Neural progenitor cell (in vitro differentiated cells): ENCODE results near the gene SKAP2. TPM values are rescaled to one million over a fixed set of nuclear protein-coding genes. Genes with fewer than 3 reads are reported as not detected.

Experiments
- DNase-seq: peaks from one replicate; pipeline ENCODE4 v3.0.0-alpha.2; 2016; ENCODE audit warnings: low spot score
- H2AFZ ChIP-seq: fragments of 200-600 bp; sonication (generic); replicated peaks from 2 replicates; pipeline ENCODE4 v1.6.1; 2016; ENCODE audit warnings: antibody characterized with exemption
- H3F3A ChIP-seq: fragments of 200-600 bp; sonication (generic); 2 replicates; pipeline ENCODE4 v1.6.1; 2016; ENCODE audit warnings: antibody characterized with exemption, low read depth
- H3K27ac ChIP-seq: fragments of 200-600 bp; sonication (generic); 2 replicates; pipeline ENCODE4 v1.5.1; 2016; ENCODE audit warnings: mild to moderate bottlenecking
- H3K27me3 ChIP-seq: fragments of 200-600 bp; sonication (generic); 2 replicates; pipeline ENCODE4 v1.6.1; 2016; ENCODE audit warnings: mild to moderate bottlenecking, moderate library complexity
- H3K36me3 ChIP-seq: fragments of 200-600 bp; sonication (generic); 2 replicates; pipeline ENCODE4 v1.5.1; 2016
- H3K4me1 ChIP-seq: fragments of 200-600 bp; sonication (generic); 2 replicates; pipeline ENCODE4 v1.6.1; 2016; ENCODE audit warnings: mixed run types
- H3K4me2 ChIP-seq: fragments of 200-600 bp; sonication (generic); 2 replicates; pipeline ENCODE4 v1.6.1; 2016
- H3K4me3 ChIP-seq: fragments of 200-600 bp; sonication (generic); 2 replicates; pipeline ENCODE4 v1.5.1; 2016
- H3K79me2 ChIP-seq: fragments of 200-600 bp; sonication (generic); 2 replicates; pipeline ENCODE4 v1.6.1; 2016; ENCODE audit warnings: low read depth
- H3K9ac ChIP-seq: fragments of 200-600 bp; sonication (generic); 2 replicates; pipeline ENCODE4 v1.6.1; 2016
- H3K9me3 ChIP-seq: fragments of 200-600 bp; sonication (generic); 2 replicates; pipeline ENCODE4 v1.5.1; 2016; ENCODE audit warnings: low read depth
- H4K20me1 ChIP-seq: fragments of 200-600 bp; sonication (generic); 2 replicates; pipeline ENCODE4 v1.6.1; 2016; ENCODE audit warnings: low read depth
- H3K27ac Mint-ChIP-seq: 3 replicates; pipeline ENCODE4 v1.8.0; 2021; ENCODE audit warnings: mixed read lengths
- H3K27me3 Mint-ChIP-seq: 2 replicates; pipeline ENCODE4 v1.8.0; 2022; ENCODE audit warnings: low read depth, mild to moderate bottlenecking, inconsistent platforms, moderate library complexity, mixed read lengths; ENCODE audit not compliant: insufficient read depth
- H3K36me3 Mint-ChIP-seq: 3 replicates; pipeline ENCODE4 v1.8.0; 2021; ENCODE audit warnings: mixed read lengths
- H3K4me1 Mint-ChIP-seq: 3 replicates; pipeline ENCODE4 v1.8.0; 2021; ENCODE audit warnings: mixed read lengths
- H3K4me3 Mint-ChIP-seq: 3 replicates; pipeline ENCODE4 v1.8.0; 2021; ENCODE audit warnings: mild to moderate bottlenecking, moderate library complexity, mixed read lengths
- H3K9me3 Mint-ChIP-seq: 3 replicates; pipeline ENCODE4 v1.8.0; 2020; ENCODE audit warnings: mixed read lengths
- CTCF ChIP-seq: fragments of 200-600 bp; sonication (generic); IDR thresholded peaks from 2 replicates; pipeline ENCODE4 v1.5.1; 2017; ENCODE audit warnings: antibody characterized with exemption, mild to moderate bottlenecking
- EZH2 ChIP-seq: fragments of 200-600 bp; sonication (generic); IDR thresholded peaks from 2 replicates; pipeline ENCODE4 v1.6.1; 2017; ENCODE audit warnings: antibody characterized with exemption, mild to moderate bottlenecking, moderate library complexity
- EZH2phosphoT487 ChIP-seq: fragments of 200-600 bp; sonication (generic); IDR thresholded peaks from 2 replicates; pipeline ENCODE4 v1.6.1; 2017; ENCODE audit warnings: antibody characterized with exemption
- total RNA-seq: library from RNA; depleted of rRNA; stranded (reverse); fragments of >200 nt; gene quantifications from 2 replicates; pipeline ENCODE4 v1.2.3, GENCODE V29; 2015; ENCODE audit warnings: low replicate concordance

The SKAP2 gene
- total RNA-seq, 1 donor from 2014 or later = 6.3 TPM

DNA sequence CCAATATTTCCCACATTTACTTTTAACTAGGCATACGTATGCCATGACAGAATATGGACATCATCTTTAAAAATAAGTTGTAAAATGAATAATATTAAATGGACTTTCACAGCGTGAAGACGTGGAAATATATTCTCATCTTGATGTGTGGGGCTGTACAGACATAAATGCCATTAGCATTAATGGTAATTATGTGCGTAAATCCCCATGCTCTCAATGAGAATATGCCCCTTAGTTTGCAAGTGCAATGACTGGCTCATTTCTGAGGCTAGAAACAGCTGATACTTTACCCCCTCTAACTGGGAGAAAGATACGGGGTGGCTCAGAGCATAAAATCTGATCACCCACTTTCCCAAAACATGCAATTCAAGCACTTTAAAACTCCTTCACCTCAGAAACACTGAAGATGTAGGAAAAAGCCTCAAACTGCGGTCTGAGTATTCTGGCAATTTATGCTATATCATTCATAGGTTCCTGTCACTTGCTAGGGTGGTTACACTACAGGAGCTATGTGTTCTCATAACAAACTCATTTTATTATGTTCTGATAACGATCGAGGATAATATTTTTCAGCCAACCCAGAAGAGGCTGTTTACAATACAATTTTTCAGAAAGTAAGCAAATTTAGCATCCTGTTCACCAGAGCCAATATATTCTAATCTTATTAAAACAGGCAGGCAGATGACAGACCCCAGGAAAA is 211.8 kb downstream of the SKAP2 start:
- Histone ChIP-seq H3K4me3 (no peak overlapping the region), H3K4me1 (peaks cover 26% of the 10 kb centered on the region), H3K79me2 (no peaks in the 10 kb centered on the region), H3K27ac (no peak overlapping the region), H3K9ac (no peak overlapping the region), H3K27me3 (no peaks in the 10 kb centered on the region), H3K4me2 (no peak overlapping the region), H3F3A (peaks cover 6% of the 10 kb centered on the region), H2AFZ (no peak overlapping the region), H3K9me3 (no peaks in the 10 kb centered on the region), H4K20me1 (no peaks in the 10 kb centered on the region), H3K36me3 (no peaks in the 10 kb centered on the region)
- Mint-ChIP-seq H3K9me3 (no peaks in the 10 kb centered on the region), H3K27me3 (no peaks in the 10 kb centered on the region), H3K4me1 (peaks cover 40% of the 10 kb centered on the region), H3K36me3 (no peaks in the 10 kb centered on the region), H3K4me3 (no peak overlapping the region), H3K27ac (no peak overlapping the region)
- TF ChIP-seq EZH2phosphoT487 = no peak
- TF ChIP-seq CTCF = no peak
- TF ChIP-seq EZH2 = no peak
- DNase-seq = no peak

- no peak for TF ChIP-seq EZH2phosphoT487
- no peak for TF ChIP-seq CTCF
- no peak for TF ChIP-seq EZH2
- H3K27ac ChIP-seq = no peak overlapping the region
- H2AFZ ChIP-seq = no peak overlapping the region
- peaks cover 2% of the 10 kb centered on the region for H3K4me1 ChIP-seq
- H3K36me3 Mint-ChIP-seq = no peaks in the 10 kb centered on the region
- no peak overlapping the region for H3K4me3 ChIP-seq
- no peak overlapping the region for H3K9ac ChIP-seq
- no peak overlapping the region for H3K4me3 Mint-ChIP-seq
- no peaks in the 10 kb centered on the region for H3K79me2 ChIP-seq
- H3K36me3 ChIP-seq = no peaks in the 10 kb centered on the region
- H3K27me3 Mint-ChIP-seq = no peaks in the 10 kb centered on the region
- no peaks in the 10 kb centered on the region for H3K27me3 ChIP-seq
- no peaks in the 10 kb centered on the region for H4K20me1 ChIP-seq
- no peaks in the 10 kb centered on the region for H3K9me3 ChIP-seq
- H3K27ac Mint-ChIP-seq = no peak overlapping the region
- no peak overlapping the region for H3K4me2 ChIP-seq
- no peaks in the 10 kb centered on the region for H3K9me3 Mint-ChIP-seq
- no peak for DNase-seq
- no peaks in the 10 kb centered on the region for H3F3A ChIP-seq
- H3K4me1 Mint-ChIP-seq = peaks cover 18% of the 10 kb centered on the region
These were observed 214.3 kb downstream of the SKAP2 start for GRCh38 chr7:26650103-26650502.

- Mint-ChIP-seq H3K27me3 (peaks cover 3% of the 10 kb centered on the region), H3K27ac (no peak overlapping the region), H3K36me3 (no peaks in the 10 kb centered on the region), H3K9me3 (no peaks in the 10 kb centered on the region), H3K4me3 (no peak overlapping the region), H3K4me1 (peaks cover 18% of the 10 kb centered on the region)
- no peaks in the 10 kb centered on the region for H3K36me3 ChIP-seq
- H3K9me3 ChIP-seq = no peaks in the 10 kb centered on the region
- H3K4me1 ChIP-seq = no peaks in the 10 kb centered on the region
- H3K27me3 ChIP-seq = no peaks in the 10 kb centered on the region
- no peaks in the 10 kb centered on the region for H3F3A ChIP-seq
- no peak overlapping the region for H2AFZ ChIP-seq
- TF ChIP-seq CTCF (no peak), EZH2 (no peak), EZH2phosphoT487 (no peak)
- no peak for DNase-seq
- H3K4me3 ChIP-seq = no peak overlapping the region
- H3K79me2 ChIP-seq = no peaks in the 10 kb centered on the region
- H4K20me1 ChIP-seq = no peaks in the 10 kb centered on the region
- no peak overlapping the region for H3K4me2 ChIP-seq
- H3K27ac ChIP-seq = no peak overlapping the region
- H3K9ac ChIP-seq = no peak overlapping the region
These were observed 215.0 kb downstream of the SKAP2 start for GRCh38 chr7:26649388-26649787.
